Activated naive CD8-positive, alpha-beta T cell (primary cell): ENCODE data around the gene MTUS2.

Experiments
- H3K27ac Mint-ChIP-seq: one replicate; pipeline ENCODE4 v1.8.0; 2021; ENCODE audit warnings: mixed read lengths
- H3K27me3 Mint-ChIP-seq: one replicate; pipeline ENCODE4 v1.8.0; 2021; ENCODE audit warnings: mixed read lengths
- H3K36me3 Mint-ChIP-seq: one replicate; pipeline ENCODE4 v1.8.0; 2021; ENCODE audit warnings: mixed read lengths
- H3K4me1 Mint-ChIP-seq: one replicate; pipeline ENCODE4 v1.8.0; 2021; ENCODE audit warnings: low read depth, mixed read lengths
- H3K4me3 Mint-ChIP-seq: one replicate; pipeline ENCODE4 v1.8.0; 2021; ENCODE audit warnings: mild to moderate bottlenecking, mixed read lengths
- H3K9me3 Mint-ChIP-seq: one replicate; pipeline ENCODE4 v1.8.0; 2021; ENCODE audit warnings: low read depth, mixed read lengths

Gene MTUS2

GRCh38 chr13:29254626-29255370, 434.7 kb downstream of the MTUS2 start:
- H3K27ac Mint-ChIP-seq = no peak overlapping the region
- H3K9me3 Mint-ChIP-seq = peaks cover 4% of the 10 kb centered on the region
- H3K36me3 Mint-ChIP-seq = no peaks in the 10 kb centered on the region

GRCh38 chr13:29255567-29255966, 435.4 kb downstream of the MTUS2 start:
- Mint-ChIP-seq H3K36me3 (no peaks in the 10 kb centered on the region), H3K9me3 (peaks cover 4% of the 10 kb centered on the region), H3K4me3 (no peak overlapping the region), H3K27me3 (peaks cover 12% of the 10 kb centered on the region), H3K4me1 (no peaks in the 10 kb centered on the region), H3K27ac (no peak overlapping the region)

More at GRCh38 chr13:29254626-29255370, 434.7 kb downstream of the MTUS2 start:
- Mint-ChIP-seq H3K27me3 (peaks cover 12% of the 10 kb centered on the region), H3K4me3 (no peak overlapping the region), H3K4me1 (no peaks in the 10 kb centered on the region)

GRCh38 chr13:29260684-29261083, 440.5 kb downstream of the MTUS2 start:
- no peak overlapping the region for H3K4me3 Mint-ChIP-seq
- no peak overlapping the region for H3K27ac Mint-ChIP-seq
- H3K9me3 Mint-ChIP-seq = peaks cover 5% of the 10 kb centered on the region

GRCh38 chr13:29266261-29266660, 446.1 kb downstream of the MTUS2 start:
- peaks cover 5% of the 10 kb centered on the region for H3K9me3 Mint-ChIP-seq
- no peaks in the 10 kb centered on the region for H3K36me3 Mint-ChIP-seq
- no peak overlapping the region for H3K4me3 Mint-ChIP-seq
- peaks cover 3% of the 10 kb centered on the region for H3K27me3 Mint-ChIP-seq
- no peaks in the 10 kb centered on the region for H3K4me1 Mint-ChIP-seq
- H3K27ac Mint-ChIP-seq = no peak overlapping the region

More at GRCh38 chr13:29260684-29261083, 440.5 kb downstream of the MTUS2 start:
- H3K27me3 Mint-ChIP-seq = peaks cover 8% of the 10 kb centered on the region
- no peaks in the 10 kb centered on the region for H3K36me3 Mint-ChIP-seq
- no peaks in the 10 kb centered on the region for H3K4me1 Mint-ChIP-seq

GRCh38 chr13:29266756-29267733, 446.9 kb downstream of the MTUS2 start:
- Mint-ChIP-seq H3K27me3 (peaks cover 3% of the 10 kb centered on the region), H3K9me3 (peaks cover 5% of the 10 kb centered on the region), H3K36me3 (no peaks in the 10 kb centered on the region), H3K4me1 (no peaks in the 10 kb centered on the region), H3K27ac (no peak overlapping the region), H3K4me3 (no peak overlapping the region)

GRCh38 chr13:29270271-29270985, 450.3 kb downstream of the MTUS2 start:
- no peak overlapping the region for H3K27ac Mint-ChIP-seq
- H3K36me3 Mint-ChIP-seq = no peaks in the 10 kb centered on the region
- H3K27me3 Mint-ChIP-seq = peaks cover 3% of the 10 kb centered on the region
- no peaks in the 10 kb centered on the region for H3K4me1 Mint-ChIP-seq
- peaks cover under 1% of the 10 kb centered on the region for H3K9me3 Mint-ChIP-seq
- H3K4me3 Mint-ChIP-seq = no peak overlapping the region

- H3K4me1 Mint-ChIP-seq = no peaks in the 10 kb centered on the region
- peaks cover 3% of the 10 kb centered on the region for H3K27me3 Mint-ChIP-seq
- H3K36me3 Mint-ChIP-seq = no peaks in the 10 kb centered on the region
- no peak overlapping the region for H3K27ac Mint-ChIP-seq
- H3K9me3 Mint-ChIP-seq = peaks cover 4% of the 10 kb centered on the region
- H3K4me3 Mint-ChIP-seq = no peak overlapping the region
Measured at GRCh38 chr13:29271606-29272005, 451.5 kb downstream of the MTUS2 start.

GRCh38 chr13:29279356-29280254, 459.5 kb downstream of the MTUS2 start:
- H3K36me3 Mint-ChIP-seq = no peaks in the 10 kb centered on the region
- H3K4me3 Mint-ChIP-seq = no peak overlapping the region
- H3K27ac Mint-ChIP-seq = no peak overlapping the region
- peaks cover 4% of the 10 kb centered on the region for H3K9me3 Mint-ChIP-seq
- no peaks in the 10 kb centered on the region for H3K4me1 Mint-ChIP-seq
- peaks cover 4% of the 10 kb centered on the region for H3K27me3 Mint-ChIP-seq

GRCh38 chr13:29281932-29282495, 461.9 kb downstream of the MTUS2 start:
- no peaks in the 10 kb centered on the region for H3K36me3 Mint-ChIP-seq
- no peaks in the 10 kb centered on the region for H3K9me3 Mint-ChIP-seq
- H3K27me3 Mint-ChIP-seq = peaks cover 4% of the 10 kb centered on the region
- H3K4me3 Mint-ChIP-seq = no peak overlapping the region
- no peak overlapping the region for H3K27ac Mint-ChIP-seq
- no peaks in the 10 kb centered on the region for H3K4me1 Mint-ChIP-seq

GRCh38 chr13:29284726-29285125, 464.6 kb downstream of the MTUS2 start:
- Mint-ChIP-seq H3K4me1 (no peaks in the 10 kb centered on the region), H3K4me3 (no peak overlapping the region), H3K9me3 (no peaks in the 10 kb centered on the region), H3K27ac (no peak overlapping the region), H3K36me3 (no peaks in the 10 kb centered on the region), H3K27me3 (peaks cover 2% of the 10 kb centered on the region)

- no peaks in the 10 kb centered on the region for H3K9me3 Mint-ChIP-seq
- H3K4me1 Mint-ChIP-seq = no peaks in the 10 kb centered on the region
- no peaks in the 10 kb centered on the region for H3K36me3 Mint-ChIP-seq
- H3K27ac Mint-ChIP-seq = no peak overlapping the region
- H3K27me3 Mint-ChIP-seq = peaks cover 2% of the 10 kb centered on the region
- no peak overlapping the region for H3K4me3 Mint-ChIP-seq
Measured at GRCh38 chr13:29287237-29287636, 467.1 kb downstream of the MTUS2 start.

- no peaks in the 10 kb centered on the region for H3K36me3 Mint-ChIP-seq
- no peak overlapping the region for H3K4me3 Mint-ChIP-seq
- H3K9me3 Mint-ChIP-seq = peaks cover 6% of the 10 kb centered on the region
- no peak overlapping the region for H3K27ac Mint-ChIP-seq
- H3K4me1 Mint-ChIP-seq = no peaks in the 10 kb centered on the region
- no peaks in the 10 kb centered on the region for H3K27me3 Mint-ChIP-seq
Measured at GRCh38 chr13:29292045-29292444, 471.9 kb downstream of the MTUS2 start.

- Mint-ChIP-seq H3K4me1 (no peaks in the 10 kb centered on the region), H3K27me3 (no peaks in the 10 kb centered on the region), H3K36me3 (no peaks in the 10 kb centered on the region), H3K27ac (no peak overlapping the region), H3K9me3 (peaks cover 6% of the 10 kb centered on the region), H3K4me3 (no peak overlapping the region)
Measured at GRCh38 chr13:29294821-29295220, 474.7 kb downstream of the MTUS2 start.

GRCh38 chr13:29301027-29301426, 480.9 kb downstream of the MTUS2 start:
- H3K27ac Mint-ChIP-seq = no peak overlapping the region
- no peak overlapping the region for H3K4me3 Mint-ChIP-seq
- H3K36me3 Mint-ChIP-seq = no peaks in the 10 kb centered on the region
- no peaks in the 10 kb centered on the region for H3K4me1 Mint-ChIP-seq
- H3K27me3 Mint-ChIP-seq = no peaks in the 10 kb centered on the region
- H3K9me3 Mint-ChIP-seq = peaks cover 11% of the 10 kb centered on the region
